ENCODE results near the gene EEIG2. TPM values are rescaled to one million over a fixed set of nuclear protein-coding genes. Genes with fewer than 3 reads are reported as not detected.

The EEIG2 gene
- total RNA-seq, 1 experiment from 2014 or later = 0.63 TPM

- Mint-ChIP-seq H3K4me3 (ENCODE audit: unreplicated experiment) (no peak overlapping the region), H3K36me3 (ENCODE audit: insufficient read depth, unreplicated experiment) (no peaks in the 10 kb centered on the region), H3K4me1 (ENCODE audit: insufficient read depth, unreplicated experiment) (no peaks in the 10 kb centered on the region), H3K27ac (ENCODE audit: low read depth, unreplicated experiment) (no peak overlapping the region), H3K27me3 (ENCODE audit: insufficient read depth, unreplicated experiment) (no peaks in the 10 kb centered on the region), H3K9me3 (ENCODE audit: unreplicated experiment) (no peaks in the 10 kb centered on the region)
- ChIA-PET POLR2A (interaction anchor here (0.5 kb wide), 1 partner anchor 71 kb away, joined by 3 read pairs; no protein-coding TSS in a partner anchor), CTCF (interaction anchor here (0.7 to 1.1 kb wide), 2 partner anchors 12 to 32 kb away, joined by 4 read pairs; no protein-coding TSS in a partner anchor)
- TF ChIP-seq, protein P1, sequence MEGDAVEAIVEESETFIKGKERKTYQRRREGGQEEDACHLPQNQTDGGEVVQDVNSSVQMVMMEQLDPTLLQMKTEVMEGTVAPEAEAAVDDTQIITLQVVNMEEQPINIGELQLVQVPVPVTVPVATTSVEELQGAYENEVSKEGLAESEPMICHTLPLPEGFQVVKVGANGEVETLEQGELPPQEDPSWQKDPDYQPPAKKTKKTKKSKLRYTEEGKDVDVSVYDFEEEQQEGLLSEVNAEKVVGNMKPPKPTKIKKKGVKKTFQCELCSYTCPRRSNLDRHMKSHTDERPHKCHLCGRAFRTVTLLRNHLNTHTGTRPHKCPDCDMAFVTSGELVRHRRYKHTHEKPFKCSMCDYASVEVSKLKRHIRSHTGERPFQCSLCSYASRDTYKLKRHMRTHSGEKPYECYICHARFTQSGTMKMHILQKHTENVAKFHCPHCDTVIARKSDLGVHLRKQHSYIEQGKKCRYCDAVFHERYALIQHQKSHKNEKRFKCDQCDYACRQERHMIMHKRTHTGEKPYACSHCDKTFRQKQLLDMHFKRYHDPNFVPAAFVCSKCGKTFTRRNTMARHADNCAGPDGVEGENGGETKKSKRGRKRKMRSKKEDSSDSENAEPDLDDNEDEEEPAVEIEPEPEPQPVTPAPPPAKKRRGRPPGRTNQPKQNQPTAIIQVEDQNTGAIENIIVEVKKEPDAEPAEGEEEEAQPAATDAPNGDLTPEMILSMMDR (IDR thresholded peaks at IDR 0.05; ENCODE audit: unreplicated experiment) = no peak
- intact Hi-C loops (cut with micrococcal nuclease) = loop anchor here (5.0 kb wide), 1 partner anchor 44 kb away; no protein-coding TSS in a partner anchor
- BruUV-seq (replicated peaks) = no TSS peak
- DNase-seq (ENCODE audit: unreplicated experiment) = no peak
These were observed 33.5 kb downstream of the EEIG2 start for GRCh38 chr1:108593448-108593847.

DNA sequence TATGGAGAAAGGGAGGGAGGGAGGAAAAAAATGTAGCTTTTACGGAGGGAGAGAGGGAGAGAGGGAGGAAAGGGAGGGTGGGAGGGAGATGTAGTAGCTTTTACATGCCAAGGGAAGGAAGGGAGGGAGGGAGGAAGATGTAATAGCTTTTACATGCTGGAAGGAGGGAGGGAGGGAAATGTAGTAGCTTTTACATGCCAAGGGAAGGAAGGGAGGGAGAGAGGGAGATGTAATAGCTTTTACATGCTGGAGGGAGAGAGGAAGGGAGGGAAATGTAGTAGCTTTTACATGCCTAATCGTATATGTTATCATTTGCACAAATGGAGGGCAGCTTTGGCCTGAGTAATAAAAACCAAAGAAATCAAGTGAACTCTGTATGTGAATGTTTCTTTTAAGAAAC, 35.6 kb downstream of the EEIG2 start:
- no peaks in the 10 kb centered on the region for H3K4me1 Mint-ChIP-seq (ENCODE audit: insufficient read depth, unreplicated experiment)
- no TSS peak for BruUV-seq (replicated peaks)
- TF ChIP-seq, protein P1 (IDR thresholded peaks at IDR 0.05; ENCODE audit: unreplicated experiment) = no peak
- intact Hi-C loops (cut with micrococcal nuclease) = no loop called here
- POLR2A ChIA-PET = no interaction called here
- H3K27ac Mint-ChIP-seq (ENCODE audit: low read depth, unreplicated experiment) = no peak overlapping the region
- CTCF ChIA-PET = no interaction called here
- H3K27me3 Mint-ChIP-seq (ENCODE audit: insufficient read depth, unreplicated experiment) = no peaks in the 10 kb centered on the region
- DNase-seq (ENCODE audit: unreplicated experiment) = no peak
- no peaks in the 10 kb centered on the region for H3K36me3 Mint-ChIP-seq (ENCODE audit: insufficient read depth, unreplicated experiment)
- H3K4me3 Mint-ChIP-seq (ENCODE audit: unreplicated experiment) = no peak overlapping the region
- no peaks in the 10 kb centered on the region for H3K9me3 Mint-ChIP-seq (ENCODE audit: unreplicated experiment)

GRCh38 chr1:108597041-108597440, 37.1 kb downstream of the EEIG2 start:
- TF ChIP-seq, protein P1 (IDR thresholded peaks at IDR 0.05; ENCODE audit: unreplicated experiment) = no peak
- H3K4me1 Mint-ChIP-seq (ENCODE audit: insufficient read depth, unreplicated experiment) = no peaks in the 10 kb centered on the region
- CTCF ChIA-PET = interaction anchor here (0.7 kb wide), 1 partner anchor 24 kb away, joined by 3 read pairs; no protein-coding TSS in a partner anchor
- H3K4me3 Mint-ChIP-seq (ENCODE audit: unreplicated experiment) = no peak overlapping the region
- no peaks in the 10 kb centered on the region for H3K9me3 Mint-ChIP-seq (ENCODE audit: unreplicated experiment)
- POLR2A ChIA-PET = no interaction called here
- H3K36me3 Mint-ChIP-seq (ENCODE audit: insufficient read depth, unreplicated experiment) = no peaks in the 10 kb centered on the region
- no TSS peak for BruUV-seq (replicated peaks)
- intact Hi-C loops (cut with micrococcal nuclease) = no loop called here
- no peak overlapping the region for H3K27ac Mint-ChIP-seq (ENCODE audit: low read depth, unreplicated experiment)
- H3K27me3 Mint-ChIP-seq (ENCODE audit: insufficient read depth, unreplicated experiment) = no peaks in the 10 kb centered on the region
- DNase-seq (ENCODE audit: unreplicated experiment) = no peak

DNA sequence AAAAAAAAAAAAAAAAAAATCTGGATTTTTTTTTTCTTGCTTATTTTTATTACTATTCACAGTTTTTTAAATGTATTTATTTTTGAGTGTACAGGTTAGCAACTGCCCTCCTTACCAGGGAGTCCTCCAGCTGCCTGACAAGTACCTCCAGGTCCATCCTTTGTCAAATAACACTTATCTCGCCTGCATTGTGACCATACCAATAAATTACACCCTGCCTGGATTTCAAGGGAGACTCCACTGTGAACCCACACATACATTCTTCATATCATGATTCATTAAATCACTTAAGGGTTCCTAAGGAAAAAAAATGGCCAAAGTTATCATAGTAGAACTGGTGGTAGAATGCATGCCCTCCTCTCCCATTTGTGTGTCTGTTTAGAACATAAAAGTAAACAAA, 38.4 kb downstream of the EEIG2 start:
- intact Hi-C loops (cut with micrococcal nuclease) = no loop called here
- no peaks in the 10 kb centered on the region for H3K36me3 Mint-ChIP-seq (ENCODE audit: insufficient read depth, unreplicated experiment)
- H3K9me3 Mint-ChIP-seq (ENCODE audit: unreplicated experiment) = no peaks in the 10 kb centered on the region

More for the DNA sequence above, 38.4 kb downstream of the EEIG2 start:
- H3K4me3 Mint-ChIP-seq (ENCODE audit: unreplicated experiment) = no peak overlapping the region
- no peaks in the 10 kb centered on the region for H3K4me1 Mint-ChIP-seq (ENCODE audit: insufficient read depth, unreplicated experiment)
- TF ChIP-seq, protein P1 (IDR thresholded peaks at IDR 0.05; ENCODE audit: unreplicated experiment) = no peak
- no peak for DNase-seq (ENCODE audit: unreplicated experiment)
- H3K27me3 Mint-ChIP-seq (ENCODE audit: insufficient read depth, unreplicated experiment) = no peaks in the 10 kb centered on the region
- no peak overlapping the region for H3K27ac Mint-ChIP-seq (ENCODE audit: low read depth, unreplicated experiment)
- CTCF ChIA-PET = interaction anchor here (0.5 kb wide), 1 partner anchor 15 kb away, joined by 3 read pairs; no protein-coding TSS in a partner anchor
- POLR2A ChIA-PET = interaction anchor here (0.6 kb wide), 1 partner anchor 116 kb away, joined by 3 read pairs; no protein-coding TSS in a partner anchor
- no TSS peak for BruUV-seq (replicated peaks)

All from MCF 10A (cell line).